ENCODE measurements around the gene SH3RF1. TPM values are rescaled to one million over a fixed set of nuclear protein-coding genes. Genes with fewer than 3 reads are reported as not detected.

SH3RF1 gene
- total RNA-seq, 1 donor from 2014 or later: 17.1 TPM

GRCh38 chr4:169250796-169251195, 20.0 kb downstream of the SH3RF1 start:
- H3K9me3 Mint-ChIP-seq: peaks cover 12% of the 10 kb centered on the region
- TF ChIP-seq EZH2phosphoT487 (IDR thresholded peaks at IDR 0.05) (no peak), CTCF (IDR thresholded peaks at IDR 0.05) (no peak), EZH2 (IDR thresholded peaks at IDR 0.05) (no peak)
- no peak for DNase-seq (ENCODE audit: low spot score)
- no peaks in the 10 kb centered on the region for H3F3A ChIP-seq (ENCODE audit: low read depth)
- H4K20me1 ChIP-seq (ENCODE audit: low read depth): no peaks in the 10 kb centered on the region
- peaks cover 100% of the 10 kb centered on the region for H3K79me2 ChIP-seq (ENCODE audit: low read depth)
- peaks cover 2% of the 10 kb centered on the region for H3K27me3 Mint-ChIP-seq (ENCODE audit: insufficient read depth, low read depth)
- peak overlapping the region; percentile 43 for H3K27ac Mint-ChIP-seq
- H3K4me3 ChIP-seq: no peak overlapping the region
- no peaks in the 10 kb centered on the region for H3K27me3 ChIP-seq
- peaks cover 31% of the 10 kb centered on the region for H3K36me3 Mint-ChIP-seq
- H3K4me1 Mint-ChIP-seq: peaks cover 49% of the 10 kb centered on the region
- H3K4me2 ChIP-seq: peak overlapping the region; percentile 55
- H3K9me3 ChIP-seq (ENCODE audit: low read depth): no peaks in the 10 kb centered on the region
- no peak overlapping the region for H3K4me3 Mint-ChIP-seq
- no peak overlapping the region for H3K27ac ChIP-seq
- no peak overlapping the region for H3K9ac ChIP-seq
- no peaks in the 10 kb centered on the region for H3K36me3 ChIP-seq
- peaks cover 40% of the 10 kb centered on the region for H3K4me1 ChIP-seq
- H2AFZ ChIP-seq (replicated peaks): no peak overlapping the region

DNA sequence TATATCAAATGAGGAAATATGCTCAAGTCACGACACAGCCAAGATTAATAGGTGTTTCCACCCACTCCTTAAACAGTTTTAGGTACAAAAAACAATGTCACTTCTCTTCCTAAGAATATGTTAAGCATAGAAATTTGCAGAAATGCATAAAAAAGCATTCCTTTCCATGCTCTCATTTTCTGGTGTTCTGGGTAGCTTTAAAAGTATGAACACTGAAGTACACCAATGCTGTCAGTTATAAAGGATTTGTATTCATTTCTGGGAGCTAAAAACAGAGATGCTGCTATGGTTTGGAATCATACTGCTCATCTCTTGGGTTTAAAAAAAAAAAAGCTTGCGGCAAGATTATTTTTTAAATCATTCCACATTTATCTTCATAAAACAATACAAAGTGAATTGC, 20.8 kb downstream of the SH3RF1 start:
- Histone ChIP-seq H3K36me3 (no peaks in the 10 kb centered on the region), H3K27me3 (no peaks in the 10 kb centered on the region), H3K4me1 (peaks cover 46% of the 10 kb centered on the region), H3K79me2 (ENCODE audit: low read depth) (peaks cover 100% of the 10 kb centered on the region), H3K4me2 (no peak overlapping the region), H3K4me3 (no peak overlapping the region), H2AFZ (replicated peaks) (no peak overlapping the region), H3K27ac (no peak overlapping the region), H4K20me1 (ENCODE audit: low read depth) (no peaks in the 10 kb centered on the region), H3F3A (ENCODE audit: low read depth) (no peaks in the 10 kb centered on the region), H3K9me3 (ENCODE audit: low read depth) (no peaks in the 10 kb centered on the region), H3K9ac (no peak overlapping the region)
- DNase-seq (ENCODE audit: low spot score): no peak
- Mint-ChIP-seq H3K27me3 (ENCODE audit: insufficient read depth, low read depth) (peaks cover 2% of the 10 kb centered on the region), H3K36me3 (peaks cover 31% of the 10 kb centered on the region), H3K9me3 (peaks cover 12% of the 10 kb centered on the region), H3K4me1 (peaks cover 57% of the 10 kb centered on the region), H3K4me3 (no peak overlapping the region), H3K27ac (no peak overlapping the region)
- TF ChIP-seq EZH2phosphoT487 (IDR thresholded peaks at IDR 0.05): no peak
- TF ChIP-seq EZH2 (IDR thresholded peaks at IDR 0.05): no peak
- no peak for TF ChIP-seq CTCF (IDR thresholded peaks at IDR 0.05)

- Mint-ChIP-seq H3K27me3 (ENCODE audit: insufficient read depth, low read depth) (peaks cover 2% of the 10 kb centered on the region), H3K4me1 (peaks cover 59% of the 10 kb centered on the region), H3K27ac (no peak overlapping the region), H3K36me3 (peaks cover 27% of the 10 kb centered on the region), H3K4me3 (no peak overlapping the region), H3K9me3 (peaks cover 12% of the 10 kb centered on the region)
- H3K4me1 ChIP-seq: peaks cover 52% of the 10 kb centered on the region
- H3K79me2 ChIP-seq (ENCODE audit: low read depth): peaks cover 100% of the 10 kb centered on the region
- no peaks in the 10 kb centered on the region for H4K20me1 ChIP-seq (ENCODE audit: low read depth)
- no peak overlapping the region for H3K4me2 ChIP-seq
- no peak overlapping the region for H3K4me3 ChIP-seq
- DNase-seq (ENCODE audit: low spot score): no peak
- H3K9me3 ChIP-seq (ENCODE audit: low read depth): no peaks in the 10 kb centered on the region
- H3F3A ChIP-seq (ENCODE audit: low read depth): peaks cover 4% of the 10 kb centered on the region
- H3K36me3 ChIP-seq: no peaks in the 10 kb centered on the region
- H3K27me3 ChIP-seq: no peaks in the 10 kb centered on the region
- no peak overlapping the region for H3K9ac ChIP-seq
- no peak overlapping the region for H3K27ac ChIP-seq
- no peak overlapping the region for H2AFZ ChIP-seq (replicated peaks)
- TF ChIP-seq CTCF (IDR thresholded peaks at IDR 0.05) (no peak), EZH2 (IDR thresholded peaks at IDR 0.05) (no peak), EZH2phosphoT487 (IDR thresholded peaks at IDR 0.05) (no peak)
Observed at GRCh38 chr4:169249214-169249973, 21.4 kb downstream of the SH3RF1 start.

All from neural progenitor cell (in vitro differentiated cells).